ENCODE results near the gene AP2S1.
"Not testable (repeated sequence)": the region's sequence is repeated elsewhere in the genome, so short reads cannot be mapped to it uniquely, and the experiment has no call there.

The AP2S1 gene

DNA sequence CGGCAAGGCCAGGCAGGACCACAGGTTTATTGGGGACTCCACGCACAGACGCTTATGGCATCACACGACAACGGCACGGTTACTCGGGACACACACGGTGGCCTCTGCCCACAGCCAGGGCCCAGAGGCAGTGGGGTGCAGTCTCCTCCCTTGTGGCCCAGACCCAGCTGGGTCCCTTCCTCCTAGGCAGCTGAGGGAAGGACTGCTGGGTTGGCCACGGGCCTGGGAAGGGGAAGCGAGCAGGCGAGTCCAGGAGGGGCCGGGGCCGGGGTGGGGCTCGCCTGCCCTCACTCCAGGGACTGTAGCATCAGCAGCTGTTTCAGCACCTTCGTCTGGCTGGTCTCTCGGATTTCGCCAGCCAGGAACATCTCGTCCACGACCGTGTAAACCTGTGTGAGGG is 12.5 kb downstream of the AP2S1 start:
- DNase-seq (ENCODE audit: low spot score in 2 of 2) (no peak), ATAC-seq (no peak)
- peaks cover 4% of the 10 kb centered on the region for H3K4me1 Mint-ChIP-seq
- no peak overlapping the region for H3K4me3 Mint-ChIP-seq
- no peaks in the 10 kb centered on the region for H3K9me3 Mint-ChIP-seq
- H3K36me3 Mint-ChIP-seq: peaks cover 62% of the 10 kb centered on the region
- H3K27ac Mint-ChIP-seq: no peak overlapping the region

DNA sequence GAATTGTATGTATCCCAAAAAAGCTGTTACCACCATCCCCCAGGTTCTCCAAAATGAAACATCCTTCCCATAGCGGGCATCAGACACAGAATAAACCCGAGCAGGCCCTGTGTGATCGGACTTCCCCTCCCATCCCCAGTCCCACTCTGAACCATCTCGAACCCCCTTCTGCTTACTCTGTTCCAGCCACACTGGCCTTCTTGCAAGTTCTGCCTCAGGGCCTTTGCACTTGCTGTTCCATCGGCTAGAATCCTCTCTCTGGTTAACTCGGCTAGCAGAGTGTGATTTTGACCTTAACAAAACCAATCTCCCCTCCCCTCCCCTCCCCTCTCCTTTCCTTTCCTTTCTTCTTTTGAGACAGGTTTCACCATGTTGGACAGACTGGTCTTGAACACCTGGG is 15.7 kb downstream of the AP2S1 start:
- no peak for DNase-seq (ENCODE audit: low spot score in 2 of 2)
- Mint-ChIP-seq H3K27ac (no peak overlapping the region), H3K4me3 (no peak overlapping the region), H3K9me3 (no peaks in the 10 kb centered on the region), H3K36me3 (peaks cover 41% of the 10 kb centered on the region), H3K4me1 (no peaks in the 10 kb centered on the region)
- no peak for ATAC-seq

DNA sequence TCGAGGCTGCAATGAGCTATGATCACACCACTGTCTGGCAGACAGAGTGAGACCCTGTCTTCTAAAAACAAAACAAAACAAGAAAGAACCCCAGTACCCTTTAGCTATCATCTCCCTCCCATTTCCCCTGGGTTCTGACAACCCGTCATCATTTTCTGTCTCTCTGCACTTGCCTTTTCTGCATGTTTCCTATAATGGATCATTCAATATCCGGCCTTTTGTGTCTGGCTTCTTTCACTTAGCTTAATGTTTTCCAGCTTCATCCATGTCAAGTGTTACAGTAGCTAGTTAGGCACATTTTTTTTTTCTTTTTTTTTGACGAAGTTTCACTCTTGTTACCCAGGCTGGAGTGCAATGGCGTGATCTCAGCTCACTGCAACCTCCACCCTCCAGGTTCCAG is 16.5 kb downstream of the AP2S1 start:
- Mint-ChIP-seq H3K4me3 (no peak overlapping the region), H3K4me1 (peaks cover 3% of the 10 kb centered on the region), H3K27ac (no peak overlapping the region), H3K9me3 (no peaks in the 10 kb centered on the region), H3K36me3 (peaks cover 32% of the 10 kb centered on the region)
- DNase-seq (ENCODE audit: low spot score in 2 of 2): no peak
- ATAC-seq: no peak

DNA sequence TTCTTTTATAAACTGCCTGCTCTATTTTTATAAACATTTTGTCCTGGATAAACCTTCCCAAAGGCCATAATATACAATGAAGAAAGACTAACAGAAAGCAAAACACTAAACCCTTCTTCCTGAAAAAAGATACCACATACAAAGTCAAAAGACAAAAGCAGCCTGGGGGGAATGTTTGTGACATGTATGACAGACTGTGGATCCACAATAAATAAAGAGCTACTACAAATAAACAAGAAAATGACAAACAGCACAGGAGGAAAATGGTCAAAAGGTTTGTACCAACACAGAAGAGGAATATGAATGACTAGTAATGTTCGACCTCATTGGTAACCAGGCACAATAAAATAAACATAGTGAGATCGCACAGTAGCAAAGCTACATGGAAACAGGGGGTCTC is 19.8 kb downstream of the AP2S1 start:
- H3K4me1 Mint-ChIP-seq: peaks cover 7% of the 10 kb centered on the region
- no peak overlapping the region for H3K4me3 Mint-ChIP-seq
- H3K27ac Mint-ChIP-seq: no peak overlapping the region
- ATAC-seq: no peak
- no peak for DNase-seq (ENCODE audit: low spot score in 2 of 2)
- peaks cover 4% of the 10 kb centered on the region for H3K36me3 Mint-ChIP-seq
- no peaks in the 10 kb centered on the region for H3K9me3 Mint-ChIP-seq

DNA sequence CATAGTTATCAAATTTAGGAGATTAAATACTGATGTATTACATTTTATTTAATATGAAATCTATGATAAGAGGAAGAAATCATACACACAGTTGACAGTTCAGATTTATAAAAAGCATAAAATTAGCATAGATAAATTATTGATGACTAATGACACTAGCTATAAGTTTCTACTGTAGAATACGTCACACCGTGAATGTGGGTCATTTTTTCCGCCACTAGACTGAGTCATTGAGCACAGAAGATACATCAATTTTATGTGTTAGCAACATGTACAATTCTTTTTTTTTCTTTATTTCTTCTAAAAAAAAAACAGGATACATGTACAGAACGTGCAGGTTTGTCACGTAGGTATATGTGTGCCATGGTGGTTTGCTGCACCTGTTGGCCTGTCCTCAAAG is 22.2 kb downstream of the AP2S1 start:
- DNase-seq (ENCODE audit: low spot score in 2 of 2) (no peak), ATAC-seq (peak; percentile 68)
- H3K36me3 Mint-ChIP-seq: peaks cover 2% of the 10 kb centered on the region
- no peak overlapping the region for H3K27ac Mint-ChIP-seq
- no peaks in the 10 kb centered on the region for H3K9me3 Mint-ChIP-seq
- H3K4me3 Mint-ChIP-seq: no peak overlapping the region
- peaks cover 14% of the 10 kb centered on the region for H3K4me1 Mint-ChIP-seq

DNA sequence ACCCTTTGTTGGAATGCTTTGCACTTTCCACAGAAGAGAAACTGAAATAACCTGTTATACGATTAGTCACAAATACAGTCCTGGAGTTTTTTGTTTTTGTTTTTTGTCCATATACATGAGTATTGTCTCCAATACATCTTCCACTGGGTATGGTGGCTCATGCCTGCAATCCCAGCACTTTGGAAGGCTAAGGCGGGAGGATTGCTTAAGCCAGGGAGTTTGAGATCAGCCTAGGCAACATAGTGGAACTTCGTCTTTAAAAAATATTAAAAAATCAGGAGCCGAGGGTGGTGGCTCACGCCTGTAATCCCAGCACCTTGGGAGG is 25.0 kb downstream of the AP2S1 start:
- Mint-ChIP-seq H3K36me3 (no peaks in the 10 kb centered on the region), H3K4me3 (peak overlapping the region; percentile 30), H3K4me1 (peaks cover 27% of the 10 kb centered on the region), H3K27ac (peak overlapping the region; percentile 63), H3K9me3 (no peaks in the 10 kb centered on the region)
- ATAC-seq: no peak
- no peak for DNase-seq (ENCODE audit: low spot score in 2 of 2)

DNA sequence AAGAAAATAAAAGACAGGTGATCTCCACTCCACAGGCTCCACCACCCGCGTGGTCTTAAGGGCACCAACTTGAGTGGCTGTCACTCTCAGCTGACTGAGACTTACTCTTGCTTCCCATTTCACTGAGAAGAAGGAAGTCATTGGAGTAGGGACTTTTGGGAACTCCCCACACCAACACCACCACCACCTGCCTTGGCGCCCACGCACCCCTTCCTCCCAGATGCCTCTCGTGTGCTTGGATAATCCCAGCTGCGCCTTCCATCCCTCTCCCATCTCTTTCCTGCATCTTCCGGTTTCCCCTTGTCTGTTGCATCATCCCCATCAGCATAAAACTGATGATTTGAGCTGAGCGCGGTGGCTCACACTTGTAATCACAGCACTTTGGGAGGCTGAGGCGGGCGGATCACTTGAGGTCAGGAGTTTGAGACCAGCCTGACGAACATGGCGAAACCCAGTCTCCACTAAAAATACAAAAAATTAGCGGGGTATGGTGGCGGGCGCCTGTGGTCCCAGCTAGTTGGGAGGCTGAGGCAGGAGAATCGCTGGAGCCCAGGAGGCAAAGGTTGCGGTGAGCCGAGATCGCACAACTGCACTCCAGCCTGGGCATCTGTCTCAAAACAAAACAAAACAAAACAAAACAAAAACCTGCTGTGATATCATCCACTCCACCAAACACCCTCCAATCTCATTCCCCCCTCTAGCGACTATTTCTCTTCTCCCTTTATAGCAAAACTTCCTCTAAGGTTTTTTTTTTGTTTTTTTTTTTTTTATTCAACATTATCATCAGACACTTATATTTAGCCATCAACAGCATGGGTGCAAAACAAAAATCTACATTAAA is 25.5 kb downstream of the AP2S1 start:
- Mint-ChIP-seq H3K4me1 (peaks cover 33% of the 10 kb centered on the region), H3K36me3 (no peaks in the 10 kb centered on the region), H3K4me3 (peak overlapping the region; percentile 30), H3K27ac (peak overlapping the region; percentile 63), H3K9me3 (no peaks in the 10 kb centered on the region)
- no peak for DNase-seq (ENCODE audit: low spot score in 2 of 2)
- peak; percentile 27 for ATAC-seq

DNA sequence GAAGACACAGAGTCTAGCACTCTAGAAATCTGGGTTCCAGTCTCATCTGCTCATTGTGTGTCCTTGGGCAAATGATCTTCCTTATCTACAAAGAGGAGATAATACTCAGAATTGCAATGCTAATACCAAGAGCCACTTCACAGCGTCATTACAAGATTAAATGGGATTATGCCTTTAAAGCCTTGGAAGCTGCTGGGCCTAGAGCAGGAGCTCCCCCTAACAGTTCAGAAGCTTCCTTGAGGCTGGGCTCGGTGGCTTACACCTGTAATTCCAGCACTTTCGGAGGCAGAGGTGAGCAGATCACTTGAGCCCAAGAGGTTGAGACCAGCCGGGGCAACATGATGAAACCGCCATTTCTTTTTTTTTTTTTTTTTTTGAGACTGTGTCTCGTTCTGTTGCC is 27.6 kb downstream of the AP2S1 start:
- Mint-ChIP-seq H3K36me3 (no peaks in the 10 kb centered on the region), H3K9me3 (no peaks in the 10 kb centered on the region), H3K27ac (no peak overlapping the region), H3K4me1 (peaks cover 32% of the 10 kb centered on the region), H3K4me3 (no peak overlapping the region)
- ATAC-seq (no peak), DNase-seq (ENCODE audit: low spot score in 2 of 2) (no peak)

DNA sequence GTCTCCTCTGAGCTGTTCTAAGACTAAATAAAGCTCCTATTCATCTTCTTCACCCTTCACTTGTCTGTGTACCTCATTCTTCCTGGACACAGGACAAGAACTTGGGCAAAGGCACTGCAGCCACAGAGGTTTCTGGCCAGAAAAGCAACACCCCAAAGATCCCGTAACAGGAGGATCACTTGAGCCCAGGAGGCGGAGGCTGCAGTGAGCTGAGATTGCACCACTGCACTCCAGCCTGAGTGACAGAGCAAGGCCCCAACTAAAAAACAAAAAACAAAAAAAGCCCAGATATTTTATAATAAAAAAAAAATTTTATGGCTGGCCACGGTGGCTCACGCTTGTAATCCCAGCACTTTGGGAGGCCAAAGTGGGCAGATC is 28.2 kb downstream of the AP2S1 start:
- Mint-ChIP-seq H3K4me1 (peaks cover 32% of the 10 kb centered on the region), H3K27ac (peak overlapping the region; percentile 50), H3K4me3 (peak overlapping the region; percentile 13)
- H3K9me3 Mint-ChIP-seq; H3K36me3 Mint-ChIP-seq; DNase-seq (ENCODE audit: low spot score in 2 of 2); ATAC-seq: not testable (repeated sequence)

DNA sequence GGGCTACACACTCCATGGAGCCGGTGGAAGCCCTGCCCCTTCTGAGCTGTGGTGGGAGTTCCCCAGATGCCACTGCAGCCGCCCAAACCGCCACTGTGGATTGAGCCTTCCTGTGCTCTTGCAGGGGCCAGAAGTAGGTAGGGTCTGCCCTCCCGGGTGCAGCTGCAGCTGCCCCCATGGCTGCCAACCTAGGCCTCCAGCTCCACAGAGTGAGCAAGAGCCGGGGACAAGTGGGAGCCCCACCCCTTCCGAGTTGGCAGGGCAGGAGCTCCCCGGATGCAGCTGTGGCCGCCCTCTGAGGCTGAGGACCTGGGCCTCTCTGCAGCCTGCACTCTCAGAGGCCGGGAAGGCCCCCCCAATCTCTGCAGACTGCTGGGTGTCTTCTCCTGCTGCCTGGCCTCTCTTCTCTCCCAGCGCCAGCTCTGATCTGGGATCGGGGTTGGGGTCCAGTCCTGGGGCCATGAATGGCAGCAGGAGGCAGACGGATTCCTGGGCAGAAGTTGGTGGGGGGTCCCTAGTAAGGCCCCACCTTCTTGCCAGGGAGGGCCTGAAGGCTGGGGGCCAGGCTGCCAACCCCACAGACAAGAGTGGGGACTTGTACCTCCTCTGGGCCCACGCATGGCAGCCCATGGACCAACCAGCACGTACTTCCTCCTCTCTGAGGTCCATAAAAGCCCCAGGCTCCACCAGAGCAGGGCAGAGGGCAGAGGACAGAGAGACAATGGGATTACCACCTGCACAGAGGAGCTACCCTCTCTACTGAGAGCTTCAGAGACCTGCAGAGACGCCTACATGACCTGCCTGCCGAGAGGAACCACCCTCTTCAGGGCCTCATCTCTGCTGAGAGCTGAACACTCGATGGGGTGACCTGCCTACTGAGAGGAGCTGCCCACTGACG is 28.9 kb downstream of the AP2S1 start:
- peak; percentile 25 to 73 for DNase-seq (ENCODE audit: low spot score in 2 of 2)
- H3K36me3 Mint-ChIP-seq: no peaks in the 10 kb centered on the region
- peak overlapping the region; percentile 13 for H3K4me3 Mint-ChIP-seq
- ATAC-seq: peak; percentile 86
- peaks cover 32% of the 10 kb centered on the region for H3K4me1 Mint-ChIP-seq
- no peaks in the 10 kb centered on the region for H3K9me3 Mint-ChIP-seq
- peak overlapping the region; percentile 50 for H3K27ac Mint-ChIP-seq

DNA sequence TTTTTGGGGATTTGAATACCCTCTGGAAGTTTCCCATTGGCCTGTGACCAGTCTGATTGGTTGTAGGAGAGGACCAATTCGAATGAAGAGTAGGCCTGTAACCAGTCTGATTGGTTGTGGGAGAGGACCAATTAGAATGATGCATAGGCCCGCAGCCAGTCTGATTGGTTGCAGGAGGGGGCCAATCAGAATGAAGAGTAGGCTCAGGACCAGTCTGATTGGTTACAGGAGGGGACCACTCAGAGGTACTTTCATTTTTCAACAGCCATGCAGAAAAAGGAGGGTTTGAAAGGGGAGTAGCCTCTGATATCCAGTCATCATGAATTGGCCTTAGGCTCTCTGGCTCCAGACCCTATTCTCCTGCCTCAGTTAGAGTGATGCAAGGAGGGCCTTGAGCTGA is 31.8 kb downstream of the AP2S1 start:
- Mint-ChIP-seq H3K27ac (peak overlapping the region; percentile 40), H3K9me3 (no peaks in the 10 kb centered on the region), H3K36me3 (no peaks in the 10 kb centered on the region), H3K4me1 (peaks cover 26% of the 10 kb centered on the region), H3K4me3 (no peak overlapping the region)
- no peak for ATAC-seq
- no peak for DNase-seq (ENCODE audit: low spot score in 2 of 2)

DNA sequence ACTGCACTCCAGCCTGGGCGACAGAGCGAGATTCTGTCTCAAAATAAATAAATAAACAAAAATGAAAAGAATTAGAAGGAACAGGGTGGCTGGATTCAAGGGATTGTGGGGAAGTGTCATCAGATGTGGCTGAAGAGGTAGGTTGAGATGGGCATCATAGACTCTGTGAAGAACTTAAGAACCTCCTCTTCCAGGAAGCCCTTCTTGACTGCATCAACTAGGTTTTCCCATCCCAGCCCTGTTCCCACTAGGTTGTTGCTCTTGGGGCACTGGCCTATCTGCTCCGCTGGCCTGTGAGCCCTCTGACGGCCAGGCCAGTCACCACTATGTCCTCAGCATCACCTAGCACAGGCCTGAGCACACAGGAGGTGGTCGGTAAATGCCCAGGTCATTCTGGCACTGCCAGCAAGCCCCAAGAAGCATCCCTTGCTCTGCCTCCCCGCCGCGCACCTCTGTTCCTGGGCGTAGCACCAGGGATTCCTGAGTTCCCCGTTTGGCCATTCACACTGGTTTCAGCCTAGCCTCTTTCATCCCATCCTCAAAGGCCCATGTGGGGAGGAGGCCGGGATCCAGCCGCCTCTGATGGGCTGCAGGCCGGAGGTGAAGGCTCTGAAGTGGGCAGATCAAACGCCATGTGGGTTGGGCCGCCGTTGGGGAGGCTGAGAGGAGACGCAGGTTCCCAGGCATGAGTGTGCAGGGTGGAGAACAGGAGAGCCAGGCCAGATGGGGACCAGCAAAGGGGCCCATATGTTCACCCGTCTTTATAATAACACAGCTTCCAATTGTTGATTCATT is 34.6 kb downstream of the AP2S1 start:
- Mint-ChIP-seq H3K4me3 (no peak overlapping the region), H3K36me3 (no peaks in the 10 kb centered on the region), H3K4me1 (peaks cover 16% of the 10 kb centered on the region), H3K9me3 (no peaks in the 10 kb centered on the region), H3K27ac (no peak overlapping the region)
- no peak for ATAC-seq
- no peak for DNase-seq (ENCODE audit: low spot score in 2 of 2)

DNA sequence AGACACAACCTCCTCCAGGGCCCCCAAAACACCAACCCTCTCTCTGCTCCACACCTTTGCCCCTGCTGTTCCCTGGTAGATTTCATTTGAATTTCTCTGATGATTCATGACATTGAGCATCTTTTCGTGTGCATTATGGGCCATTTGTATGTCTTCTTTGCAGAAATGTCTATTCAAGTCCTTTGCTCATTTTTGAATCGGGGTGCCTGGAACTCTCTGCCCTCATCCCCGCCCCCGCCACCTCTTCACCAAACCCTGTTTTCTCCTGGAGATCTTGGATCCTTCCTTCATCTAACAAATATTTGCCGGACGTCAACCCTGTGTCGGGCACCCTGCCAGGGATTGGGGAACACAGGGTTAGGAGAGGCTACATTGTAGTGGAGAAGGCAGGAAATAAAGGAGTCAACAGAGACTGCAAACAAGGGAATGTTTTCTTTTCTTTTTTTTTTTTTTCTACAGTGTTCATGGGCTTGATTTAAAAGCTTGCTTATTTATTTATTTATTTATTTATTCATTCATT is 36.7 kb downstream of the AP2S1 start:
- H3K9me3 Mint-ChIP-seq: no peaks in the 10 kb centered on the region
- no peak overlapping the region for H3K27ac Mint-ChIP-seq
- no peaks in the 10 kb centered on the region for H3K4me1 Mint-ChIP-seq
- ATAC-seq (no peak), DNase-seq (ENCODE audit: low spot score in 2 of 2) (no peak)
- H3K36me3 Mint-ChIP-seq: no peaks in the 10 kb centered on the region
- no peak overlapping the region for H3K4me3 Mint-ChIP-seq

DNA sequence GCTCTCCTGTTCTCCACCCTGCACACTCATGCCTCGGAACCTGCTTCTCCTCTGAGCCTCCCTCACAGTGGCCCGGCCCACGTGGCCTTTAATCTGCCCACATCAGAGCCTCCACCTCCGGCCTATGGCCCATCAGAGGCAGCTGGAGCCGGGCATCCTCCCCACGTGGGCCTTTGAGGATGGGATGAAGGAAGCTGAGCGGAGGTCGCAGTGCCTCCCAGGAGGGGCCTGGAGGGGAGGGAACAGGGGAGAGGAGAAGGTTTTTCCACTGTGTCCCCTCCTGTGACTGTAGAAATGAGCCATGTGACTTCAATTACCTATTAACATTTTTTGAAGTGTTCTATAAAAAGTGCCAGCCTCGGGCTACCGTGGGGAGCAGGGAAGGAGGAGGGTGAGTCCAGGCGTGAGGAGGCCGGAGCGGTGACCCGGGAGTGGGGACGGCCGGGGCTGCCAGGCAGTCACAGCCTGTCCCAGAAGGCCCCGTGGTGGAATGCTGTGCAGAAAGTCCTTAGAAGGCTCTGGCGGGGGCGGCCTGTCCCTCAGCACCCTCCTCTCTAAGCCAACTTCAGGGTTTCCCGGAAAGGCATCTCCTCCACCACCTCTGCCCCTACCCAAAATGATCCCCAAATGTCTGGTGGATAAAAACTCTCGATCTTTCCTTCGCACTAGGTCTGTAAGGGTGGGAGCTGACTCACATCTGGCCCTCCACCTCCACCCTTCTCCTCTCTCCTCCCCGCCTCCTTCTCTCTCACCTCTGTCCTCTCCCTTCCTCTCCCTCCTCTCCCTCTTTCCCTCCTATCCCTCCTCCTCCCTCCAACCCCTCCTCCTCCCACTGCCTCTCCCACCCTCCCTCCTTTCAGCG is 37.4 kb downstream of the AP2S1 start:
- Mint-ChIP-seq H3K9me3 (no peaks in the 10 kb centered on the region), H3K4me1 (no peaks in the 10 kb centered on the region), H3K27ac (no peak overlapping the region), H3K4me3 (no peak overlapping the region), H3K36me3 (no peaks in the 10 kb centered on the region)
- ATAC-seq (no peak), DNase-seq (ENCODE audit: low spot score in 2 of 2) (no peak)

All from stimulated activated effector memory CD8-positive, alpha-beta T cell treated with anti-CD3 and anti-CD28 coated beads, Interleukin-12 subunit alpha, Interleukin-12 subunit beta, amount 100 ng/mL, for 72 hours (primary cell).